ENCODE results near the gene CCDC158.
"Not testable (repeated sequence)": the region's sequence is repeated elsewhere in the genome, so short reads cannot be mapped to it uniquely, and the experiment has no call there.

Gene CCDC158

DNA sequence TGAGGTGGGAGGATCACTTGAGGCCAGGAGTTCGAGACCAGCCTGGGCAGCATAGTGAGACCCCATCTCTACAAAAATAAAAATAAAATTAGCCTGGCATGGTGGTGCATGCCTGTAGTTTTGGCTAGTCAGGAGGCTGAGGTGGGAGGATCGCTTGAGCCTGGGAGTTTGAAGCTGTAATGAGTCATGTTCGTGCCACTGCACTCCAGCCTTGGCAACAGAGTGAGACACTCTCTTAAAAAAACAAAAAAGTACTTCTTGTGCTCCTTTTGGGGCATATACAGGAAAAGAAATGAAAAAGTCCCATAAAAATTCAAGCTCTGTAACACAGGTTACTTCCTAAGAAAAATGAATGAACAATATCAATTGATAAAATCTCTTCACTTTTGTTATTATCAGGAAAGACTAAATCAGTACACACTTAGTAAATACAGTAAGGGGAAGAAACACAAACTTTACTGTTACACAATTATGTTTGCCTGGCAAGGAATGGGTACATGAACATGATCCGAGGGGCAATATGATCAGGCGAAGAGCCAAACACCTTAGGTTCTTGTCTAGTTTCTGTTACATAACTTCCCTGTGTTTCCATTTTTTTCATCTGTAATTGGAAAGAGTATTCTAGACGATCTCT lies 46.9 kb downstream of the CCDC158 start:
- peak; percentile 51 for DNase-seq (ENCODE audit: low spot score)

DNA sequence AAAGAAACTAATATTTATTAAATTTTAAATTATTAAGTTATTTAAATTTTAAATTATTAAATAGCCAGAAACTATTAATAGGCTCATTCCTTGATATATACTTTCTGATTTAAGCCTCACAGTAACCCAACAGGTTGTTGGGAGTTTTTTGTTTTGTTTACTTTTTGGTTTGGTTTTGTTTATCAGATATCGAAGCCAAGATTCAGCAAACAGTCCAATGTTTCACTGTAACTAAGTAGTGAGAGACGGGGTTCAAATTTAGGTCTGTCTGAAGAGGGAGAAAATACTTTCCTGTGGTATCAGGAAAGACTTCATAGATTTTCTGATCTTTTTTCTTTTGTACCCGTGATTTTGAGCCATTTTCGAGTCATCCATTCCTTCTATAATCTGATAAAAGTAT lies 54.2 kb downstream of the CCDC158 start:
- DNase-seq (ENCODE audit: low spot score), result no peak

DNA sequence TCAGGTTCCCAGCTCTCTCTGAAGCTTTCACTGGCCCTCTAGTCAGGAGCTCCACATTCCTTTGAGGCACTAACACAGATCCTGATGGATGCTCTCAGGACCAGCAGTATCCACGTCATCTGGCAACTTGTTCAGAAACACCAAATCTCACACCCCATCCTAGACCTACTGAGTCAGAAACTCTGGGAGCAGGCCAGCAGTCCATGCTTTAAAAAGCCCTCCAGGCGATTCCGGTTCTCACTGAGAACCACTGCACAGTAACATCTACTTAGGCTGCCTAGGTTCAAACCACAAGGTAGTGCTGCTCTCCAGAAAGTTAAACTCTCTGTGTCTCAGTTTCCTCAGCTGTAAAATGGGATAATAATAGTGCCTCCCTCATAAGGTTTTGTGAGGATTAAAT lies 55.3 kb downstream of the CCDC158 start:
- no peak for DNase-seq (ENCODE audit: low spot score)

DNA sequence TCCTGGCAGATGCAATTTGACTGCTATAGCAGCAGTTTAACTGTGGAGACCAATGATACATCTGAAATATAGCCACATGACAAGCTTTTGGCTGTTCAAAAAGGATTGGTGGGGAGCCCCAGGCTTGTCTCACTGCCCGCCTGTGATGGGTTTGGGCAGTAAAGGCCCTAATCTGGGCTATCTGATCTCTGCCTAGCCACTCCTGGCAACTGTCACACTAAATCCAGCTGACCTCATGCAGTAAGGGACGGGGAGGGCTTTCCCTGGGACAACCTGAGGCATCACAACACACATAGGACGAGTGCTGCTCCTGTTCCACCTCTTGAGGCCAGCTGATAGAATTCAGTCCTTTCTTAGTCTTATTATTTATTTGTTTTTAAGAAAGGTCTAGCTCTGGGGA lies 56.2 kb downstream of the CCDC158 start:
- DNase-seq (ENCODE audit: low spot score), result no peak

DNA sequence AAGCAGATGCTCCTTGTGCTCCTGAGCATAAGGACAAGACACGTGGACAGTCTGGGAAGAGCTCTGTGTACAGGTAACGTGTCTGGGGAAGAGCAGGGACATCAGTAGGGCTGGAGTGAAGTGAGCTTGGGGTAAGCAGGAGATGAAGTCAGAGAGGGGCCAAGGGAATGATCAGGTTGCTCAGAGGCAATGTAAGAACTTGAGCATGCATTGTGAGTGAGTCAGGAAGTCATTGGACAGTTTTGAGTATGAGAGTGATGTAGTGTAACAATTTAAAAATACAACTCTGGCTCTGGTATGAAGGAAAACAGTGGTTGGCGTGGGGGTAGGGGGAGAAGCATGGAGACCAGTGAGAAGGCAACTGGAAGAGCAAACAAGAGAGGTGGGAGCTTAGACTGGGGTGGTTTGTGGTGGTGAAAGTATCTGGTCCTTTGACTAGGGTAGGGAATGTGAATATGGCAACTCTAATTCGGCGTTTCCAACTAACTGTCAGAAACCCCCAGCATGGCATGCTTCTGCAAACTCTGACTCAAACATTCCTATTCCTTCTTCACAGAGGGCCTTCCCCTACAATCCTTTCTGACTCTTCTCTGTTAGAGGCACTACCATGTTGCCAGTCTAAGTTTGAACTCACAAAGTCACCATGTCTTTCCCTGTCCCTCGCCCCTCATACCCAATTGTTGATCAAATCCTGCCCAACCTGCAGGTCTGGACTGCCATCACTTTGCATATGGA lies 57.2 kb downstream of the CCDC158 start:
- no peak for DNase-seq (ENCODE audit: low spot score)

DNA sequence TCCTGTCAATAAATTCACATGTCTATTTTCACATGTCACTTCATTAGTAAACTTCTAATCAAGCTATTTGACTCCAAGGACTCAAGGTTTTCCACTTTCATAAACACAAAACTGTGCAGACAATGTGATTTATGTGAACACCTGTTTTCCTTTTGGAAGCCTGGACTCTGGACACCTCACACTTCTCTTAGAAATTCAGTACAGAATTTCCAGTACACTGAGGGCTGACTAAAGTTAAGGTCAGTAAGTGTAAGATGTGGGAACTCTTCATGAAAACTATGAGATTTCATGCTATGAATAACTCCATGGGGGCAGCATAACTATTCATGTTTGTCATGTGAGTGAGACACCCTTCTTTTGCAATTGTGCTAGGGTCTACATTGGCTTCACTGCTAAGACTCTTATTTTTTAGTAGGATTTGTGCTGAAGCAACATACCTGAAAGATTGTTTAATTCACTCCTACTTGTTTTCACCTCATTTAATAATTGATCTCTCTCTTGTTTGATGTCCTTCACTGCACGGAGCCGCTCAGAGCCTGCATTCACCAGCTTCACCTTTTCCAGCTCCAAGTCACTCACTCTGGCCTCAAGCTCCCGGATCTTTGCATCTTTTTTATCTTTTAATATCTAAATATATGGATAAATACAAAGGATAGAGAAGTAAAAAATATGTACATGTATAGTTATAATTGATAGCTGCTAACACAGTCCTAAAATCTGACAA lies 59.1 kb downstream of the CCDC158 start:
- no peak for DNase-seq (ENCODE audit: low spot score)

DNA sequence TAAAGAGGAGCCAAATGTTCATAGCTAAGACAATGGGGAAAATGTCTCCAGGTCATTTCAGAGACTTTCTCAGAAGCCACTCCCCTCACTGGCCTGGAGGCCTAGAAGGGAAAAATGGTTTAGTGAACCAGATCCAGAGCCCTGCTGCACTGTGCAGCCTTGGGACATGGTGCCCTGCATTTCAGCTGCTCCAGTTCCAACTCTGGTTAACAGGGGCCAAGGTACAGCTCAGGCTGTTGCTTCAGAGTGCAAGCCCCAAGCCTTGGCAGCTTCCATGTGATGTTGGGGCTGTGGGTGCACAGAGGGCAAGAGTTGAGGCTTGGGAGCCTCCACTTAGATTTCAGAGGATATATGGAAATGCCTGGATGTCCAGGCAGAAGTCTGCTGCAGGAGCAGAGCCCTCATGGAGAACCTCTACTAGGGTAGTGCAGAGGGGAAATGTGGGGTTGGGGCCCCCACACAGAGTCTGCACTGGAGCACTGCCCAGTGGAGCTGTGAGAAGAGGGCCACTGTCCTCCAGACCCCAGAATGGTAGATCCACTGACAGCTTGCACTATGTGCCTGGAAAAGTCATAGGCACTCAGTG lies 61.0 kb downstream of the CCDC158 start:
- not testable (repeated sequence) for DNase-seq (ENCODE audit: low spot score)

DNA sequence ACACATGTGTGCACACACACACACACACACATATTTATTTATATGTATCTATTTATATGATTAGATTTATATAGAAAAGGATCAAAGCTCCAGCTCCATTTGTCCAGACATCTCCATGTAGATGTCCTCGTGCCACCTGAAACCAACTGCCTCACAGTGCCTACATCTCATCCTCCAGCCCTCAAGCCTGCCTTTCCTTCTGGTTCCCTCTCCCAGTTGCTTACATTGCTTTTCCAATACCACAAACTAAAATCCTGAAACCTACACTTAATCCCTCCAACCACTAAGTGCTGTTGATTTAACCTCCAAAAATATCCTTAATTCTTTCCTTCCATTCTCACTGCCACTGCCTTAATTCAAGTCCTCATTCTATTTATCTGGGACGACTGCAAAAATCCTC lies 63.0 kb downstream of the CCDC158 start:
- DNase-seq (ENCODE audit: low spot score), result no peak

- no peak for DNase-seq (ENCODE audit: low spot score)
Observed at GRCh38 chr4:76354517-76355473, 66.1 kb downstream of the CCDC158 start.

- no peak for DNase-seq (ENCODE audit: low spot score)
Observed at GRCh38 chr4:76342803-76343202, 78.1 kb downstream of the CCDC158 start.

- DNase-seq (ENCODE audit: low spot score), result no peak
Observed at GRCh38 chr4:76342191-76342590, 78.8 kb downstream of the CCDC158 start.

DNA sequence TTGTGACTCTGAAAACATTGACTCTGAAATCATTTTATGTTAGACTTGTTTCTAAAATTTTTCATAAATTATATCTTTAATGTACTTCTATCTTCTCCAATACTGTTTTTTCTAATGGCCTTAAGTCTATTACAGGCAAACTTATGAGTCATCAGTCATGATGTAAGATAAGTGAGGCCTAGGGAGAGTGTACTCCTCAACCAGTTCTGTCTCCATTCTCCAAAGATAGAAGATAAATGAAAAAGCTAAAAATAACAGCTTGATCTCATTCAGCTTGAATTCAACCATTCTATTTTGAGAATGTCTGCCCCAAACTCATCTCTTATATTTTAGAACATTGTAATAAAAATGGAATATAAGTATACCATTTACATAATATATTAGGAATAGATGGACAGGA lies 79.9 kb downstream of the CCDC158 start:
- peak; percentile 45 for DNase-seq (ENCODE audit: low spot score)

GRCh38 chr4:76339364-76339763 lies 81.6 kb downstream of the CCDC158 start:
- no peak for DNase-seq (ENCODE audit: low spot score)

DNA sequence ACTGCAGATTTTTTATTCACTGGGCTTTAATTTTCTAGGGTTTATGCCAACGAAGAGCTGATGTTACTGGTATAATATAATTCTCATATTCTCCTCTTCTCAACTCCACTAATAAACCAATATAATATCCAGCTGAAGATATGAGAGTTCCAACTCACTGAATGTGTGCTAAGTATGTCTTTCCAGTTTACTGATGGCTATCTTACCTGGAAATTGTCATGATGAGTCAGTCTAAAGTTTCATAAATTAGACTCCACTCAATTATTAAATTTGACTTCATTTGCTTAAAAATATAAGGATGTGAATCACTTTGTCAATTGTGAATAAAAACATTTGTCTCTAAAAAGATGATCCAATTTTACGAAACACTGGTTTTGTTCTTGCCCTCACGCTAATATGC lies 86.1 kb downstream of the CCDC158 start:
- no peak for DNase-seq (ENCODE audit: low spot score)

GRCh38 chr4:76326515-76326914 lies 94.4 kb downstream of the CCDC158 start:
- DNase-seq (ENCODE audit: low spot score), result no peak

DNA sequence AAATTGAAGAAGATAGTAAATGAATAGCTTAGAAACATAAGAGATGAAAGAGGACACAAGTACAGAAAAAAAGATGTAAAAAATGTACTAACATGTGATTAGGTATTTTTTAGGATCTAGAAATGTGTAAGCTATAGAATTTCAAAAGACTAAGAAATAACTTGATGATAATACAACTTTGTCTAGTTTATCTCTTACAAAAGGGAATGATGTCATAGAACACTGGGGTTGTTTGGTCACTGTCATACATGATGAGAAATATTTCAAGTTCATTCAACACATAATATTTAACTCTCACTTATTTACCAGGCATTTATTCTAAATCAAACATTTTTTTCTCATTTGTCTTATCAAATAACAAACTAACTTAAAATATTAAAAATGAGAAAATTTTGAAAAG lies 95.9 kb downstream of the CCDC158 start:
- no peak for DNase-seq (ENCODE audit: low spot score)

DNA sequence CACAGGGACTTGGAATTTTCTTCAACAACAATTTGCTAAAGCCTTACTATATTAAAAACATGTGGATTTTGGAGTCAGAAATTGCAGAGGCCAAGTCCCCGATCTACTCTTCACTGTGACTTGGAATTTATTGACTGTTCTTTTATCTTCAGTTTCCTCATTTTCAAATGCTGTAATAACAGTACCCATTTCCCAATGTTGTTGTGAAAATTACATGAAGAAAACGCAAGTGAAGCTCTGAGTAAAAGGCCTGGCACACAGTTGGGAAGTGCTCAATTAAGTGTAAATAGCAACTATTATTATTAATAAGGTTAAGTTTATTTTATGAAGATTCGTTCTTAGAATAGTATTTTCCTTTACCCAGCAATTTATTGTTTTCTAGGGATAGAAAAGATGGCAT lies 98.7 kb downstream of the CCDC158 start:
- no peak for DNase-seq (ENCODE audit: low spot score)

GRCh38 chr4:76316131-76316530 lies 104.8 kb downstream of the CCDC158 start:
- DNase-seq (ENCODE audit: low spot score), result no peak

- DNase-seq (ENCODE audit: low spot score), result no peak
Observed at GRCh38 chr4:76315267-76315918, 105.5 kb downstream of the CCDC158 start.

GRCh38 chr4:76313547-76313946 lies 107.4 kb downstream of the CCDC158 start:
- DNase-seq (ENCODE audit: low spot score), result no peak

GRCh38 chr4:76312457-76312856 lies 108.5 kb downstream of the CCDC158 start:
- no peak for DNase-seq (ENCODE audit: low spot score)
